Measurements from ENCODE around the gene IPO8. TPM values are rescaled to one million over a fixed set of nuclear protein-coding genes. Genes with fewer than 3 reads are reported as not detected.
A peak's percentile ranks its signal among the peaks of the same experiment; 100 is the strongest.

IPO8 gene
- total and polyA plus RNA-seq, 2 of the 8 experiments (the other 6 are each of a cell fraction or from before 2014, with no cell fraction given), result 7.2 to 59.8 TPM

DNA sequence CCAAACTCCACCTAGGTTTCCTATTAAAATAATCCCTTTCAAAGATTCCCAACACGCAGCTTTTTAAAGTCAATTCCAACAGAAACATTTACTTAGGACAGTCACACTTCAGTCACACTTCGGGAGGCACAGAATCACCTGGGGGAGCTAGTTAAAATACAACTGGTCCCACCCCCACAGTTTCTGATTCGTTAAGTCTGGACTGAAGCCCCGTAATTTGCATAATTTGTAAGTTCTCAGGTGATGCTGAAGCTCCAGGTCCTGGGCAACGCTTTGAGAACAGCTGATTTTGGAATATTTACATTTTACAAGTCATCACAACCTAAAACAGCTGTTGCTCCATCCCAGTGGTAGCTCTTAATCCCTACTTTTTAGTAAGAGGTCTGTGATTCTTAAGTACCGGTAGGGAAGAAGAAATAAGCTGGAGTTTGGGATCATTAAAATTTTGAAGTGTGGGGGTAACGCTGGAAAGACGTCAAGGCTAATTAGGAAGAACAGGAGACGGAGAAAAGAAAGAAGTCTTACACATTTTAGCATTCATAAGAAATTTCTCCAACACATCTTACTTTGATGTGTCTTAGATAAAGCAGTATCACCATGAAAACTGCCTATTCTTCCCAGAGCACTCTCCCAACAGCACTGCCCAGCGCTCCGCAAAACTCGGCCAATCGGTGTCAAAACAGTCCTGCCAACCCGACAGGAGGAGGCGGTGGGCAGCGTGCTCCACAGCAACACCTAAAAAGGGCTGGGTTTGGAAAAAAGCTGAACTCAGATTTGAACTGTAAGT, 1.1 kb downstream of the IPO8 start:
- no peak overlapping the region for H4K8ac ChIP-seq (ENCODE audit: extremely low read depth, insufficient read depth, low read length)
- H3K4me3 ChIP-seq (ENCODE audit: extremely low read depth in 1 of 4, insufficient read depth in 2 of 4, low read depth in 3 of 4, low read length in 4 of 4), result peak overlapping the region; percentile 71 to 92 (median 90)
- peak overlapping the region; percentile 91; the same call in 1 of the 2 replicates for H2AFZ ChIP-seq (ENCODE audit: low read length)

More for the DNA sequence above, 1.1 kb downstream of the IPO8 start:
- Histone ChIP-seq H3K4me1 (replicated peaks in 1 of 4; ENCODE audit: control insufficient read depth in 3 of 4, insufficient read depth in 4 of 4, low read length in 3 of 4) (peaks cover 0 to 4% (median 2%) of the 10 kb centered on the region in 4 experiments; a peak in 5 of 7 replicates), H3K14ac (ENCODE audit: insufficient read length) (no peak overlapping the region), H4K20me1 (replicated peaks in 1 of 2; ENCODE audit: control insufficient read depth in 1 of 2, insufficient read depth in 2 of 2, low read length in 2 of 2) (peaks cover 0 to 11% of the 10 kb centered on the region in 2 experiments), H2AK5ac (ENCODE audit: low read depth, low read length) (no peak overlapping the region), H3K27ac (ENCODE audit: low read depth, low read length) (no peak overlapping the region), H2BK120ac (replicated peaks; ENCODE audit: low read depth, low read length) (no peak overlapping the region), H2BK12ac (ENCODE audit: low read depth, low read length) (0 out of 2 replicates have a peak overlapping the region, but pooled peaks have one; percentile 18), H3K9ac (replicated peaks in 1 of 4; ENCODE audit: extremely low read depth in 1 of 4, low read depth in 3 of 4, low read length in 3 of 4) (peak overlapping the region in 3 of 4 experiments; percentile 57 to 81 (median 76); a peak in 5 of 7 replicates), H2BK15ac (ENCODE audit: low read length) (0 out of 2 replicates have a peak overlapping the region, but pooled peaks have one; percentile 9), H3K27me3 (replicated peaks in 1 of 4; ENCODE audit: control insufficient read depth in 3 of 4, extremely low read depth in 1 of 4, insufficient read depth in 3 of 4, low read length in 3 of 4) (no peaks in the 10 kb centered on the region), H3K23ac (ENCODE audit: insufficient read length) (no peak overlapping the region), H3K23me2 (ENCODE audit: low read depth, low read length) (peaks cover 15% of the 10 kb centered on the region), H3K79me2 (ENCODE audit: control insufficient read depth in 1 of 2, insufficient read depth in 2 of 2, low read length in 2 of 2) (peaks cover 0 to 38% of the 10 kb centered on the region in 2 experiments; a peak in 2 of 4 replicates), H3K79me1 (ENCODE audit: low read depth, low read length) (peaks cover 6% of the 10 kb centered on the region; the same call in 1 of the 2 replicates), H2BK5ac (ENCODE audit: low read depth, low read length) (no peak overlapping the region), H4K91ac (replicated peaks; ENCODE audit: insufficient read length, low read length) (no peak overlapping the region), H3K9me3 (ENCODE audit: insufficient read depth in 2 of 2, low read depth in 1 of 2, low read length in 1 of 2) (no peaks in the 10 kb centered on the region), H2BK20ac (ENCODE audit: low read length) (no peak overlapping the region), H3K36me3 (ENCODE audit: control insufficient read depth in 2 of 4, insufficient read depth in 4 of 4, low read length in 3 of 4) (no peaks in the 10 kb centered on the region), H3K18ac (ENCODE audit: extremely low read depth, low read length) (no peak overlapping the region), H3K4ac (replicated peaks; ENCODE audit: insufficient read length, low read depth, low read length) (no peak overlapping the region), H3K4me2 (ENCODE audit: insufficient read depth in 1 of 2, low read depth in 2 of 2, low read length in 2 of 2) (peak overlapping the region; percentile 78 to 90), H4K5ac (ENCODE audit: insufficient read length, low read depth, low read length) (no peak overlapping the region), H3K56ac (replicated peaks; ENCODE audit: insufficient read length, low read depth, low read length) (no peak overlapping the region)
- no peak for TF ChIP-seq RXRA (IDR thresholded peaks at IDR 0.05; ENCODE audit: insufficient read depth, low read depth, low read length)
- peak in 1 of 2 experiments; percentile 7; a peak in 1 of 4 replicates for TF ChIP-seq SIN3A (conservative IDR thresholded peaks at IDR 0.05 in 1 of 2, IDR thresholded peaks at IDR 0.05 in 1 of 2; ENCODE audit: low read depth in 1 of 2, low read length in 2 of 2)
- peak; percentile 77 for TF ChIP-seq SAP30 (IDR thresholded peaks at IDR 0.05; ENCODE audit: insufficient read depth, insufficient replicate concordance, low read length)
- 0 out of 4 replicates have a peak, but pooled peaks of 1 of the 2 experiments have one; percentile 2 for TF ChIP-seq RAD21 (IDR thresholded peaks at IDR 0.05 in 1 of 2, conservative IDR thresholded peaks at IDR 0.05 in 1 of 2; ENCODE audit: low read depth in 2 of 2, low read length in 2 of 2)
- peak; percentile 56 for TF ChIP-seq MAX (IDR thresholded peaks at IDR 0.05)
- POLR2A ChIA-PET (ENCODE audit: partially characterized antibody), result interaction anchor here (1.0 to 4.7 kb wide), 6 partner anchors 15 to 128 kb away, joined by 3 to 17 read pairs (median 8); partner anchors contain the start of gene CAPRIN2
- CTCF ChIA-PET (ENCODE audit: partially characterized antibody), result interaction anchor here (0.6 to 1.9 kb wide), 11 partner anchors 9 to 237 kb away, joined by 3 to 6 read pairs (median 3); partner anchors contain the start of gene CAPRIN2
- DNase-seq (ENCODE audit: low read depth in 1 of 2, low spot score in 2 of 2), result peak in 1 of 2 experiments; percentile 54
- 7% methylated on average over 16 of the region's 16 CpGs; no CpG with 5 or more reads in 1 of the 2 experiments for WGBS, 2 experiments (ENCODE audit: extremely low coverage in 1 of 2, insufficient coverage in 1 of 2, insufficient read length in 1 of 2, insufficient replicate concordance in 2 of 2, low coverage in 1 of 2, low lambda C conversion rate in 2 of 2, missing lambda C conversion rate in 1 of 2)
- no peak for FAIRE-seq
